Fibroblast of villous mesenchyme (primary cell): ENCODE results near the gene NIPAL3. TPM values are rescaled to one million over a fixed set of nuclear protein-coding genes. Genes with fewer than 3 reads are reported as not detected.
A peak's percentile ranks its signal among the peaks of the same experiment; 100 is the strongest.

Experiments used
- DNase-seq: peaks from one replicate; pipeline ENCODE4 v3.0.0-alpha.2; 2010; ENCODE audit warnings: low read depth
- H3K4me3 ChIP-seq: 2 replicates; pipeline ENCODE4 v1.5.1; 2011; ENCODE audit warnings: low read depth, mild to moderate bottlenecking, low read length
- total RNA-seq: library from RNA; depleted of rRNA; stranded (reverse); fragments of >200 nt; gene quantifications from 2 replicates; pipeline ENCODE4 v1.2.3, GENCODE V29; 2012
- TF ChIP-seq, protein P1 (sequence below): IDR thresholded peaks from 2 replicates; pipeline ENCODE4 v1.5.1; 2012; ENCODE audit warnings: low read depth, mild to moderate bottlenecking, low read length; ENCODE audit not compliant: insufficient read depth

The NIPAL3 gene
- total RNA-seq, 1 donor = 81.2 TPM

DNA sequence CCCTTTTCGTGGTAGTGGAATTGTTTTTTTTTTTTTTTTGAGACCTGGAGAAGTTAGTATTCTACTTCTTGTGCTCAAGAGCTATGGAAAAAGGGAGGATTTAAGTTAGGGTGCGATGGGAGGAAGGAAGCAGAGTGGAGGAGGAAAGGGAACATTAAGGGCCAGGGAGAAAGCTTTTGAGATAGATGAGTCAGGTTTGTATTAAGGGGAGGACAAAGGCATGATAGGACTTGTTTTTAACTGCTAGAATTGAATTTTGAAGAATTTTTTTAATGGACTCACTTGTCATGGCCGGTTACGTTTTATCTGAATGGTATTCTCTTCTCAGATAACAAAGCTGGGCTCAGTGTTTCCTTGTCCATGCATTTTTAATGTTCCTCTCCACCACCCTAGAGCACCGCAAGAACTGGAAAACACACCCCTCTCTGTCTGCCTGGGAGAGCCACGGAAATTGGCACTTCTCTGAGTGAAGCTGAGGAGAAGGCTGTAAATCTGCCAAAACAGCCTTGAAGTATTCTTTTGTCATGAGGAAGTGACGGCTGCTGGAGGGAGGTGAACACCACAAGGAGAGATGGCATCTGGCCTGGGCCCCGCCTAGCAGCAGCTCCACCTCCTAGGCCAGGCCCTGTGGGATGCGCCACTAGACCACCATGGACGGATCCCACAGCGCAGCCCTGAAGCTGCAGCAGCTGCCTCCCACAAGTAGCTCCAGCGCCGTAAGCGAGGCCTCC lies 3.5 kb downstream of the NIPAL3 start:
- TF ChIP-seq, protein P1, sequence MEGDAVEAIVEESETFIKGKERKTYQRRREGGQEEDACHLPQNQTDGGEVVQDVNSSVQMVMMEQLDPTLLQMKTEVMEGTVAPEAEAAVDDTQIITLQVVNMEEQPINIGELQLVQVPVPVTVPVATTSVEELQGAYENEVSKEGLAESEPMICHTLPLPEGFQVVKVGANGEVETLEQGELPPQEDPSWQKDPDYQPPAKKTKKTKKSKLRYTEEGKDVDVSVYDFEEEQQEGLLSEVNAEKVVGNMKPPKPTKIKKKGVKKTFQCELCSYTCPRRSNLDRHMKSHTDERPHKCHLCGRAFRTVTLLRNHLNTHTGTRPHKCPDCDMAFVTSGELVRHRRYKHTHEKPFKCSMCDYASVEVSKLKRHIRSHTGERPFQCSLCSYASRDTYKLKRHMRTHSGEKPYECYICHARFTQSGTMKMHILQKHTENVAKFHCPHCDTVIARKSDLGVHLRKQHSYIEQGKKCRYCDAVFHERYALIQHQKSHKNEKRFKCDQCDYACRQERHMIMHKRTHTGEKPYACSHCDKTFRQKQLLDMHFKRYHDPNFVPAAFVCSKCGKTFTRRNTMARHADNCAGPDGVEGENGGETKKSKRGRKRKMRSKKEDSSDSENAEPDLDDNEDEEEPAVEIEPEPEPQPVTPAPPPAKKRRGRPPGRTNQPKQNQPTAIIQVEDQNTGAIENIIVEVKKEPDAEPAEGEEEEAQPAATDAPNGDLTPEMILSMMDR = no peak
- H3K4me3 ChIP-seq = no peak overlapping the region
- peak; percentile 38 for DNase-seq

DNA sequence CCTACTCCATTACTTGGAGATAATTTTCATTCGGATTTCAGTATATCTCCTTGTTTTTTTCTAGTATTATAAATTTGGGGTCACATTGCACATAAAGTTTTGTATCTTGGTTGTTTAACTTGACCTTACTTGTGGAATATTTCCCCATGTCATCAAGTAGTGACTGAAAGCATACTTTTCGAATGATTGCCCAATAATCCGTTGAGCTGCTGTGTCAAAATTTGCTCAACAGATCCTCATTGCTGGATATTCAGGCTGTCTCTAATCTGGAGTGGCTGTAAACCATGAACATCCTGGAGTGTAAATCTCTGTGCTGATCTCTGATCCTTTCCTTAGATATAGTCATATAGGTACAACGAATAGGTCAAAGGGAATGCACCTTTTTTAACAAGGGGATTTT lies 4.9 kb downstream of the NIPAL3 start:
- TF ChIP-seq, protein P1 = no peak
- DNase-seq = peak; percentile 47
- no peak overlapping the region for H3K4me3 ChIP-seq

DNA sequence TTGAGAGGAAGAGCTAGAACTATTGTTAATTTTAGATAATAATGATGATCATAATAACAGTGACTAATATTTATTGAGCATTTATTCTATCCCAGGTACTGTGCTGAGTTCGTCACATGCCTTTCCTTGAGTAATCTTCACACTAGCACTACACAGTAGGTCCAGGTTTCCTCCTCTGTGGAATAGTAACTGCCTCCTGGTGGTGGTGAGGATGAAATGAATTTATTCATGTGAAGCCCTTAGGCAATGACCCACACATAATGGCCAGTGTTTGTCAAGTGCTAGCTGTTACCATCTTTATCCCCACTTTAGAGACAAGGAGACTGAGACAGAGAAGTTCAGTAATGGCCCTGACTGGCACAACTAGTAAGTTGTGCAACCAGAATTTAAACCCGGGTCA lies 5.9 kb downstream of the NIPAL3 start:
- DNase-seq = no peak
- TF ChIP-seq, protein P1 = peak; percentile 5
- H3K4me3 ChIP-seq = no peak overlapping the region

DNA sequence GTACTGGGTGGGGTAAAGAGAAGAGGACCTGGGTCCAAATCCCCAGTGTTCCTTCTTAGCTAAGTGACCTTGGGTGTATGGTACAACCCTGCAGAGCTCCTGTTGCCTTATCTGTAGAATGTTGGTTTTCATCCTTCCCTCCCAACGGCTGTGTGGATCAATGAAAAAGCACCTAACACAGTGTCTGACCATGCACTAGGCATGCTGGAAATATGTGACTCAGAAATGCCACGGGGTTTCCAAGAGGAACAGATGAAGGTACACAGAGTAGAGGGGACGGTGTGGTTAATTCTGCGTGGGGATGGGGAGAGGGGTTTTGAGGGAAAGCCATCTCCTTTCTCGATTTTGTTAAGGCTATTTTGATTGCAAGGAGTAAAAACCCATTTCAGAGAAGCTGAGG lies 8.6 kb downstream of the NIPAL3 start:
- H3K4me3 ChIP-seq = no peak overlapping the region
- TF ChIP-seq, protein P1 = no peak
- no peak for DNase-seq

DNA sequence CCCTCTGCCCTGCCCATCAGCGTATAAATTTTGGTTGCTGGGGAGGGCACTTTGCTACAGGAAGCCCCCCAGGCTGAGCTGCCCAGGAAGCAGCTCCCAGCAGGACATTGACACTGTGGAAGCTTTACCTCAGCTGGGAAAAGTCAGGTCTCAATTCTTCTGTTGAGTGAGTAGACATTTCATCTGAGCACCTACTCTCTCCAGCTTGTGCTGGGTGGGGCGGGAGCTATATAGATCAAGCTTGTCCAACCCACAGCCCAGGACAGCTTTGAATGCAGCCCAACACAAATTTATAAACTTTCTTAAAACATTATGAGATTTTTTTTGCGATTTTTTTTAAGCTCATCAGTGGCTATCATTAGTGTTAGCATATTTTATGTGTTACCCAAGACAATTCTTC lies 9.4 kb downstream of the NIPAL3 start:
- no peak for DNase-seq
- TF ChIP-seq, protein P1 = no peak
- no peak overlapping the region for H3K4me3 ChIP-seq

DNA sequence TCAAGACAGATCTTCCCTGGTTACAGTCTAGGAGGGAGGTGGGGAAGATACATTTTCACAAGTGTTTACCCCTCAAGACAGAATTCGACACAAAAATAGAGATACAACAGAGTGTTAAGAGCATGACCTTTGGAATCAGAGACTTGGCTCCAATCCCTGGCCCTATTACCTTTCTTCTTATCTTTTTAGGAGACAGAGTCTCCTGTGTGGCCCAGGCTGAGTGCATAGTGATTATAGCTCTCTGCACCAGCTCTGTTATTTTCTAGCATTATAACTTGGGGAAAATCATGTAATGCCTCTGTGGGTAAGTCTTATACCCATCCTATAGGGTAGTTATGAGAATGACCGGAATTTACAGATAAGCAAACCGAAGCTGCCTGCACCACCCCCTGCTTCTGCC lies 9.8 kb downstream of the NIPAL3 start:
- TF ChIP-seq, protein P1 = no peak
- no peak for DNase-seq
- no peak overlapping the region for H3K4me3 ChIP-seq

DNA sequence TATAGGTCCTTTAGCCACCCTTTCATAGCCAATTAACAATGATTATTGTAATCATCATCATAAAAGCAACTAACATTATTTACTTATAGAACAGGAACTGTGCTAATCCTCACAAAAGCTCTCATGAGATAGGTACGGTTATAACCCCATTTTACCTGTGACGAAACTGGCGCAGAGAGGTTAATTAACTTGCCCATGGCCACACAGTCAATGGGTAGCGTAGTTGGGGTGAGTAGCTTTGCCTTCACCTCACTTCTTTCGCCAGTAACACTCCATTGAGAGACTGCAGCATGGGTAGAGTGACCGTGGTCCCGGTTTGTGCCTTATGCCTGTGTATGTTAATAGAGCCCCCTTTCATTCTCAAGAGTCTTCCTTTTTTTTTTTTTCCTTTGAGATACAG lies 10.3 kb downstream of the NIPAL3 start:
- no peak for DNase-seq
- TF ChIP-seq, protein P1 = no peak

More for the DNA sequence above, 10.3 kb downstream of the NIPAL3 start:
- no peak overlapping the region for H3K4me3 ChIP-seq
